PC-3 (cell line): ENCODE data around the gene KRT5. TPM values are rescaled to one million over a fixed set of nuclear protein-coding genes. Genes with fewer than 3 reads are reported as not detected.

Source experiments
- ATAC-seq: fragments of 200-7000 bp; cut with Tn5 transposase; 2 replicates; pipeline ENCODE4 v1.9.1; 2020; ENCODE audit warnings: mild to moderate bottlenecking, moderate library complexity
- BruUV-seq: library from RNA; stranded (reverse); fragments of 400-500 nt; replicated peaks from 2 replicates; lab custom pipeline; 2021; lab: Mats Ljungman, UMichigan
- CTCF ChIA-PET: fragments of 300-600 bp; sonication (Branson Sonifier 250); formaldehyde crosslinking; loops from one replicate; lab custom pipeline; 2022; ENCODE audit warnings: antibody characterized with exemption; lab: Charles Lee
- POLR2A ChIA-PET: fragments of 300-600 bp; sonication (Branson Sonifier 250); formaldehyde crosslinking; loops from one replicate; lab custom pipeline; 2022; ENCODE audit warnings: antibody characterized with exemption; ENCODE audit not compliant: unreplicated experiment; lab: Charles Lee
- DNase-seq: peaks from one replicate; pipeline ENCODE4 v3.0.0-alpha.2; 2015
- H2AFZ ChIP-seq: fragments of 300-600 bp; sonication (generic); 2 replicates; pipeline ENCODE4 v1.6.0; 2016; ENCODE audit warnings: antibody characterized with exemption, low read length
- H3F3A ChIP-seq: fragments of 300-600 bp; sonication (generic); one replicate; pipeline ENCODE4 v1.6.0; 2017; ENCODE audit warnings: antibody characterized with exemption, low read length, control low read depth, mild to moderate bottlenecking; ENCODE audit not compliant: unreplicated experiment
- H3K27ac ChIP-seq: fragments of 300-600 bp; sonication (generic); 2 replicates; pipeline ENCODE4 v1.5.1; 2016; ENCODE audit warnings: mild to moderate bottlenecking, low read length
- H3K27me3 ChIP-seq: fragments of 300-600 bp; sonication (generic); 2 replicates; pipeline ENCODE4 v1.6.1; 2016; ENCODE audit warnings: low read length, mixed read lengths
- H3K36me3 ChIP-seq: fragments of 300-600 bp; sonication (generic); 2 replicates; pipeline ENCODE4 v1.6.1; 2016; ENCODE audit warnings: low read depth, mixed run types, low read length, mixed read lengths
- H3K4me1 ChIP-seq: fragments of 300-600 bp; sonication (generic); 2 replicates; pipeline ENCODE4 v1.5.1; 2016; ENCODE audit warnings: low read length; ENCODE audit not compliant: insufficient read depth
- H3K4me2 ChIP-seq: fragments of 300-600 bp; sonication (generic); 2 replicates; pipeline ENCODE4 v1.6.0; 2016; ENCODE audit warnings: low read length
- H3K4me3 ChIP-seq: fragments of 300-600 bp; sonication (generic); 2 replicates; pipeline ENCODE4 v1.5.1; 2016; ENCODE audit warnings: mild to moderate bottlenecking, low read length, mixed read lengths
- H3K79me2 ChIP-seq: fragments of 300-600 bp; sonication (generic); 2 replicates; pipeline ENCODE4 v1.6.1; 2017; ENCODE audit warnings: low read length, mixed read lengths
- H3K9ac ChIP-seq: fragments of 300-600 bp; sonication (generic); 2 replicates; pipeline ENCODE4 v1.6.0; 2016; ENCODE audit warnings: mild to moderate bottlenecking, low read length
- H3K9me2 ChIP-seq: fragments of 300-600 bp; sonication (generic); replicated peaks from 2 replicates; pipeline ENCODE4 v1.6.1; 2016; ENCODE audit warnings: mixed run types, low read length, mixed read lengths
- H3K9me3 ChIP-seq: fragments of 300-600 bp; sonication (generic); 2 replicates; pipeline ENCODE4 v1.6.1; 2016; ENCODE audit warnings: low read length, mixed read lengths
- H4K20me1 ChIP-seq: fragments of 300-600 bp; sonication (generic); 2 replicates; pipeline ENCODE4 v1.6.1; 2016; ENCODE audit warnings: low read length, mixed read lengths
- EZH2 ChIP-seq: fragments of 300-600 bp; sonication (generic); IDR thresholded peaks from one replicate; pipeline ENCODE4 v1.6.1; 2017; ENCODE audit warnings: antibody characterized with exemption, mild to moderate bottlenecking, low read length; ENCODE audit not compliant: unreplicated experiment
- EZH2phosphoT487 ChIP-seq: fragments of 300-600 bp; sonication (generic); IDR thresholded peaks from 2 replicates; pipeline ENCODE4 v1.6.1; 2018; ENCODE audit warnings: mild to moderate bottlenecking, antibody characterized with exemption, low read length, borderline replicate concordance
- intact Hi-C: fragments of 100-400 bp; cut with micrococcal nuclease; formaldehyde crosslinking; loops from 2 replicates; pipeline ENCODE4 v1.9.0; 2023
- total RNA-seq: library from RNA; depleted of rRNA; stranded (reverse); fragments of >200 nt; gene quantifications from 2 replicates; pipeline ENCODE4 v1.2.3, GENCODE V29; 2014; rRNA removed
- TF ChIP-seq, protein P1 (sequence below): fragments of 300-600 bp; sonication (generic); conservative IDR thresholded peaks from 2 replicates; pipeline ENCODE4 v1.5.1; 2017; ENCODE audit warnings: antibody characterized with exemption, low read depth, mild to moderate bottlenecking, low read length

The KRT5 gene
- total RNA-seq, 1 experiment from 2014 or later = not detected

DNA sequence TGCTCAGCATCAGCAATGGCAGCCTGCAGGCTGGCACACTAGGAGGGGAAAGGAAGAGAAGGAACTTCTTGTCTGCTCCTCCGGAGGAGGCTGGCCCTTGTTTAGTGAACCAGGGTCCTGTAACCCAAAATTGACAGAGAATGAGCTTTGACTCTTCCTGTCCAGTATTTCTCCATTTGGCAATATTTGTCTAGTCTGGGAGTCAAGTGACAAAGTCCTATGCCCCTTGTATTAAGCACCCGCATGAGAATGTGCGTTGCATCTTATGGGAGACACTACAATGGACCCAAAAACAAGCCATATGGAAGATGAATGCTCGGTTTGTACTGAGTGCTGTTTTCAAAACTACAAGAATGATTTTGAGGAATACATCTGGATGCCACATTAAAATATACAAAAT, 50.3 kb downstream of the KRT5 start:
- Histone ChIP-seq H3K36me3 (no peaks in the 10 kb centered on the region), H3K9me2 (no peaks in the 10 kb centered on the region), H3K4me3 (no peak overlapping the region), H3F3A (no peaks in the 10 kb centered on the region), H2AFZ (no peak overlapping the region), H3K27ac (no peak overlapping the region), H3K79me2 (no peaks in the 10 kb centered on the region), H3K4me2 (no peak overlapping the region), H3K4me1 (no peaks in the 10 kb centered on the region), H4K20me1 (no peaks in the 10 kb centered on the region), H3K9me3 (no peaks in the 10 kb centered on the region), H3K27me3 (no peaks in the 10 kb centered on the region), H3K9ac (no peak overlapping the region)
- TF ChIP-seq, protein P1, sequence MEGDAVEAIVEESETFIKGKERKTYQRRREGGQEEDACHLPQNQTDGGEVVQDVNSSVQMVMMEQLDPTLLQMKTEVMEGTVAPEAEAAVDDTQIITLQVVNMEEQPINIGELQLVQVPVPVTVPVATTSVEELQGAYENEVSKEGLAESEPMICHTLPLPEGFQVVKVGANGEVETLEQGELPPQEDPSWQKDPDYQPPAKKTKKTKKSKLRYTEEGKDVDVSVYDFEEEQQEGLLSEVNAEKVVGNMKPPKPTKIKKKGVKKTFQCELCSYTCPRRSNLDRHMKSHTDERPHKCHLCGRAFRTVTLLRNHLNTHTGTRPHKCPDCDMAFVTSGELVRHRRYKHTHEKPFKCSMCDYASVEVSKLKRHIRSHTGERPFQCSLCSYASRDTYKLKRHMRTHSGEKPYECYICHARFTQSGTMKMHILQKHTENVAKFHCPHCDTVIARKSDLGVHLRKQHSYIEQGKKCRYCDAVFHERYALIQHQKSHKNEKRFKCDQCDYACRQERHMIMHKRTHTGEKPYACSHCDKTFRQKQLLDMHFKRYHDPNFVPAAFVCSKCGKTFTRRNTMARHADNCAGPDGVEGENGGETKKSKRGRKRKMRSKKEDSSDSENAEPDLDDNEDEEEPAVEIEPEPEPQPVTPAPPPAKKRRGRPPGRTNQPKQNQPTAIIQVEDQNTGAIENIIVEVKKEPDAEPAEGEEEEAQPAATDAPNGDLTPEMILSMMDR = no peak
- TF ChIP-seq EZH2phosphoT487 (no peak), EZH2 (no peak)
- ATAC-seq = no peak
- ChIA-PET CTCF (no interaction called here), POLR2A (no interaction called here)
- DNase-seq = no peak
- BruUV-seq = no TSS peak
- intact Hi-C loops = no loop called here

GRCh38 chr12:52464897-52465296, 55.3 kb downstream of the KRT5 start:
- H3K9ac ChIP-seq = no peak overlapping the region
- no peaks in the 10 kb centered on the region for H3K27me3 ChIP-seq
- no peaks in the 10 kb centered on the region for H4K20me1 ChIP-seq
- H2AFZ ChIP-seq = no peak overlapping the region
- no peaks in the 10 kb centered on the region for H3K4me1 ChIP-seq
- no peak overlapping the region for H3K4me3 ChIP-seq
- no TSS peak for BruUV-seq
- H3K27ac ChIP-seq = no peak overlapping the region
- DNase-seq (no peak), ATAC-seq (no peak)
- H3K9me3 ChIP-seq = no peaks in the 10 kb centered on the region
- H3K36me3 ChIP-seq = no peaks in the 10 kb centered on the region
- no peaks in the 10 kb centered on the region for H3K79me2 ChIP-seq
- H3F3A ChIP-seq = no peaks in the 10 kb centered on the region
- intact Hi-C loops = no loop called here
- H3K4me2 ChIP-seq = no peak overlapping the region
- TF ChIP-seq EZH2 = no peak
- TF ChIP-seq, protein P1 = no peak
- H3K9me2 ChIP-seq = no peaks in the 10 kb centered on the region
- ChIA-PET CTCF (no interaction called here), POLR2A (no interaction called here)

Other genes with a start within 250 kb of the KRT5 start
- 0.98 and 1.2 TPM in 2 replicates for gene KRT86, start 245.7 kb downstream of the KRT5 start, total RNA-seq
- 1,688 and 2,042 TPM in 2 replicates for gene KRT81, start 228.9 kb downstream of the KRT5 start, total RNA-seq
- 0.33 and 1.1 TPM in 2 replicates for gene KRT83, start 199.0 kb downstream of the KRT5 start, total RNA-seq
- not detected in 2 replicates for gene KRT85, start 152.9 kb downstream of the KRT5 start, total RNA-seq
- gene KRT84, start 134.7 kb downstream of the KRT5 start, total RNA-seq = 0.15 TPM in 1 of 2 replicates, not detected in the other
- 0.29 TPM in 1 of 2 replicates, not detected in the other for gene KRT82, start 114.1 kb downstream of the KRT5 start, total RNA-seq
- gene KRT75, start 86.0 kb downstream of the KRT5 start, total RNA-seq = 32.8 and 38.5 TPM in 2 replicates
- 7.7 and 8.5 TPM in 2 replicates for gene KRT6B, start 68.2 kb downstream of the KRT5 start, total RNA-seq
- not detected in 2 replicates for gene KRT6C, start 46.6 kb downstream of the KRT5 start, total RNA-seq
- 46.3 and 61.2 TPM in 2 replicates for gene KRT6A, start 27.1 kb downstream of the KRT5 start, total RNA-seq
- gene KRT71, start 32.8 kb upstream of the KRT5 start, total RNA-seq = not detected in 2 replicates
- gene KRT74, start 53.4 kb upstream of the KRT5 start, total RNA-seq = not detected in 2 replicates
- gene KRT72, start 81.1 kb upstream of the KRT5 start, total RNA-seq = not detected in 2 replicates
- gene KRT73, start 98.2 kb upstream of the KRT5 start, total RNA-seq = not detected in 2 replicates
- gene KRT2, start 131.8 kb upstream of the KRT5 start, total RNA-seq = 0.23 TPM in 1 of 2 replicates, not detected in the other
- gene KRT1, start 160.0 kb upstream of the KRT5 start, total RNA-seq = not detected in 2 replicates
- gene KRT77, start 183.1 kb upstream of the KRT5 start, total RNA-seq = not detected in 2 replicates